Esophagus (tissue), 2 donors: ENCODE data around the gene ANTXR2. TPM values are rescaled to one million over a fixed set of nuclear protein-coding genes. Genes with fewer than 3 reads are reported as not detected.

Experiments
- H3K27ac ChIP-seq, 2 donors: one replicate each; pipeline ENCODE4 v1.5.1; 2013; ENCODE audit warnings: low read depth in 2 of 2, mild to moderate bottlenecking in 2 of 2, inconsistent platforms in 1 of 2, low read length in 1 of 2, moderate library complexity in 1 of 2
- H3K27me3 ChIP-seq, 2 donors: one replicate each; pipeline ENCODE4 v1.6.1; 2013; ENCODE audit warnings: low read length in 2 of 2, control low read depth in 1 of 2, mild to moderate bottlenecking in 1 of 2; ENCODE audit not compliant: insufficient read depth in 2 of 2, control insufficient read depth in 1 of 2
- H3K36me3 ChIP-seq, 2 donors: one replicate each; pipeline ENCODE4 v1.6.1; 2013; ENCODE audit warnings: low read length in 1 of 2; ENCODE audit not compliant: control insufficient read depth in 2 of 2, insufficient read depth in 2 of 2
- H3K4me1 ChIP-seq, 2 donors: one replicate each; pipeline ENCODE4 v1.6.1; 2013; ENCODE audit warnings: low read length in 1 of 2; ENCODE audit not compliant: control insufficient read depth in 2 of 2, insufficient read depth in 2 of 2
- H3K4me3 ChIP-seq, 2 donors: one replicate each; pipeline ENCODE4 v1.5.1; 2013; ENCODE audit warnings: low read length in 2 of 2, mild to moderate bottlenecking in 2 of 2, low read depth in 1 of 2, moderate library complexity in 1 of 2
- H3K9me3 ChIP-seq, 2 donors: one replicate each; pipeline ENCODE4 v1.6.1; 2013; ENCODE audit warnings: mild to moderate bottlenecking in 2 of 2, low read depth in 1 of 2, low read length in 1 of 2, moderate library complexity in 1 of 2; ENCODE audit not compliant: control insufficient read depth in 2 of 2, insufficient read depth in 1 of 2
- WGBS, 2 donors: extraction: QIAGEN DNeasy Blood & Tissue Kit; methylation state at CpG; one replicate each; pipeline ENCODE4 v1.1.7; 2013; 5-methylcytosine and 5-hydroxymethylcytosine counted together
- polyA plus RNA-seq, 2 donors: library from polyadenylated mRNA; stranded (reverse); fragments of 200-250 nt; gene quantifications; one replicate each; pipeline ENCODE4 v1.2.3, GENCODE V29; 2013
- donor health status: healthy with polysubstance abuse.
- donor health status: Bipolar disorder and iron deficiency.

Gene ANTXR2
- polyA plus RNA-seq, 2 donors: 4.0 to 9.6 TPM

DNA sequence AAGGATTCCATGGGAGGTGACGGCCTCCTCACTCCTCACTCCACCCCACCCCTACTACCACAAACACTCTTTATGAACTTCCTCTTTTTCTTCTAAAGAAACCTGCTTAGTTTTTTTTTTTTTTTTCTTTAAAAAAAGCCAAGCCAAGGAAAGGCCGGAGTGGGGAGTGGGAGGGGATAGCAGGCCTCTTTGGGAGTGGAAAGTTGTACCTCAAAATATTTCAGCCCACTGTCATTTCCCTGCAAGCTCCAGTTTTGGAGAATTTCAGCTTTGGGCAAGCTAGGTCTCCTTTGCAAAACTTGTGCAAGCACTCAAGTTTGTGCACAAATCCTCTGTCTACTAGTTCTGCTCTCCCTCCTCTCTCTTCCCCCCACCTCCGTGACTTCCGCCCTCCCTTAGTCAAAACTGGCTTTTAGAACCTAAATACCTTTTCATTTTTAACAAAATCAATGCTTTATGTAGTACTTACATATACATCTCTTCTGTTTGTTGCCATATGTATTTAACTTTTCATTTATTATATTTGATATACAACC is 512 bp upstream of the ANTXR2 start:
- Histone ChIP-seq H3K27me3 (no peaks in the 10 kb centered on the region), H3K36me3 (no peaks in the 10 kb centered on the region), H3K9me3 (no peaks in the 10 kb centered on the region), H3K4me3 (peak overlapping the region; percentile 71 to 84), H3K27ac (peak overlapping the region; percentile 91), H3K4me1 (no peaks in the 10 kb centered on the region)
- WGBS, 2 donors: 31 to 37% methylated on average over 4 of the region's 4 CpGs

DNA sequence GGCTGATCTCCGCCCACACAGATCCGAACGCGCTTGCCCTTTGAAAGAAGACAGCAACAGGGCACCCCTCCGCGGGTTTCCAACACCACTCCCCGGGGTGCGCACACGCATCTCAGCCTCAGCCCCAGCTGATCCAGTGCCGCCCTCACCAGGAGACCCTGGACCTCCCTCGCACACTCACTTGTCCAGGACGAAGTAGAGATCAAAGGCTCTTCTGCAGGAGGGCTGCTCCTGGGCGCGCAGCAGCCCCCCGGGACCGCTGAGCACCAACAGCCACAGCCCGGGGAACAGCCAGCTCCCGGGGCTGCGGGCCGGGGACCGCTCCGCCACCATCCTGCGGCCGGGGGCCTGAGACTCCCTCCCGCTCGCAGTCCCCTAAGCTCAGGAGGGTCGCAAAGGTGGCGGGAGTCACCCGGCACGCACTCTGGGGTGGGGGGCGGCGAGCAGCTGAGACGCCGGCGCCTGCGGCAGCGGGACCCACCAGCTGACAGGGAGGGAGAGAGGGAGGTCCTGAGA is 743 bp downstream of the ANTXR2 start:
- no peaks in the 10 kb centered on the region for H3K36me3 ChIP-seq
- H3K9me3 ChIP-seq: no peaks in the 10 kb centered on the region
- H3K4me1 ChIP-seq: no peaks in the 10 kb centered on the region
- peak overlapping the region; percentile 71 to 84 for H3K4me3 ChIP-seq
- WGBS, 2 donors: 0 to 1% methylated on average over 30 to 37 of the region's 37 CpGs
- peak overlapping the region; percentile 91 for H3K27ac ChIP-seq
- no peaks in the 10 kb centered on the region for H3K27me3 ChIP-seq

GRCh38 chr4:80071604-80072227 is 1.3 kb downstream of the ANTXR2 start:
- Histone ChIP-seq H3K36me3 (no peaks in the 10 kb centered on the region), H3K4me1 (no peaks in the 10 kb centered on the region), H3K9me3 (no peaks in the 10 kb centered on the region), H3K4me3 (peak overlapping the region; percentile 71 to 84), H3K27me3 (no peaks in the 10 kb centered on the region), H3K27ac (peak overlapping the region; percentile 91)
- WGBS, 2 donors: 15 to 19% methylated on average over 15 of the region's 15 CpGs

DNA sequence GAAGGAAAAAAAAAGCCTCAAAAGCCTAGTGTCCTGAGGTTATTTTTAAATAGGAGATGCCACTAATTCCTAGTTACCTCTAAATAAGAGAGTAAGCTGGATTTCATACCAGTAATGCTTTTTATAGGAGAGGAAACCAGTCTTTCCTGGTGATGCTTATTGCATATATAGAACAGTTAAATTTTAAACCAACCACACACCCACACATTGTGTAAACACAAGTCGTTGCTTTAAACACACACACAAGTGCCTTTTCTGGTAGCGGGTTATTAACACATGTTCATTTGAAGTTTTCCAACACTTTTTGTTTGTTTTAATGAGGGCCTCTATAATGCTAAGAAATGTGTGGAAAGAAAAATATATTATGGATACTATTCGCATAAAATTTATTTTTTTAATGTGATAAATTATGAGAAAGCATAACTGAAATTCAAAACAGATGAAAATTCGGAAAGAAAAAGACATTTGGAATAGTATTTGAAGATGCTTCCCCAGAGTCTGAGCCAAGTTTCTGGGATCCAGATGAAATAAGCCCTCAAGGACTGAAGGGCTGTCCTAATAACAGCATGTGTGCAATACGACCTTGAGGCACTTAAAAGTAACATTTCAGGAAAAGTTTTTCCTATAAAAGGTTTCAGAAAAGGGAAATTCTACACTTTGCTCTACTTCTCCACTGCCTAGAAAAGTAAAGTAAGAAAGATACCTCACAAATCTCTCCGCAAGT is 2.0 kb downstream of the ANTXR2 start:
- Histone ChIP-seq H3K27me3 (no peaks in the 10 kb centered on the region), H3K9me3 (no peaks in the 10 kb centered on the region), H3K36me3 (no peaks in the 10 kb centered on the region), H3K27ac (no peak overlapping the region), H3K4me1 (no peaks in the 10 kb centered on the region), H3K4me3 (peak overlapping the region in 1 of 2 donors; percentile 71)
- 43 to 51% methylated on average over 6 of the region's 6 CpGs for whole genome bisulfite sequencing, 2 donors

DNA sequence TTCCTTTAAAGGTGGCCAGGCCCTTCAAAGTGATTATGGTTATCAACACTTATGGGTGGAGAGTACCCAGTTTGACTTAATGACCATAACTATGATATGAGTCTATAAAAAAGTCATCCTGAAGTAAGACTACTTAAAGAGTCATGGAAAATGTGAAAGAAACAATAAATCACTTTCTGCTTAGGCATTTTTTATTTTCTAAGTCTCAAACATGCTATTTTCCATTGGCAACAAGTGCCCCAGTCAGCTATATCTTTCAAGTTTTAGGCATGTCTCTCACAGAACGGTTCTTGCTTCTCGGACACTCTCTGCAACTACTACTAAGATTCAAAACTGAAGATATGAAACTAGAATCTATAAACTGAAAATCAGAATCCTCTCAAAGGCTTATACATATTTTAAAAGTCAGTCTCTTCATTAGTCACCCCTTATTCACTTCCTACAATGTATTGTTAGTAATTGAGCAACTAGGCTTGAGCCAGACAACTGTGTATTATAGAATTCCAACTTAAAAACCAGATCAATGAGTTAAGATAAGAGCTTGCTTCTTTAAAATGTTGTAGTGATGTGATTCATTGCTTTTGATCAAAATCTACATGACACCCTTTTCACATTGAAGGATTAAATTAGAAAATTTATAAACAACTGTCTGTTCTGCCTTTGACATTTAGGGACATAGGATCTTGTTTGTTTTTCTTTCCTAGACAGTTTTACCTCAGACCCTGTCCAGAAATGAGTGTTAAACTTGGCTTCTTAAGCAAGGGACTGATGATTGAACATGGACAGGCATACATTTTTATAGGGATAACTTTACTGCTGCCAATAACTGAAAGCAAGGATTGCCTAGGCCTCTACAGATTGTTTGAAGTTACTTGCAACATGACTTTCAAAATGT is 2.9 kb downstream of the ANTXR2 start:
- Histone ChIP-seq H3K27me3 (no peaks in the 10 kb centered on the region), H3K9me3 (no peaks in the 10 kb centered on the region), H3K4me1 (no peaks in the 10 kb centered on the region), H3K4me3 (peak overlapping the region in 1 of 2 donors; percentile 71), H3K27ac (no peak overlapping the region), H3K36me3 (no peaks in the 10 kb centered on the region)
- 73 to 74% methylated on average over 2 of the region's 2 CpGs for WGBS, 2 donors

- no peaks in the 10 kb centered on the region for H3K36me3 ChIP-seq
- no peak overlapping the region for H3K4me3 ChIP-seq
- WGBS, 2 donors: 78 to 81% methylated on average over 5 of the region's 5 CpGs
- no peaks in the 10 kb centered on the region for H3K9me3 ChIP-seq
- H3K4me1 ChIP-seq: no peaks in the 10 kb centered on the region
- no peaks in the 10 kb centered on the region for H3K27me3 ChIP-seq
- H3K27ac ChIP-seq: no peak overlapping the region
Measured at GRCh38 chr4:80069108-80069836, 3.8 kb downstream of the ANTXR2 start.

DNA sequence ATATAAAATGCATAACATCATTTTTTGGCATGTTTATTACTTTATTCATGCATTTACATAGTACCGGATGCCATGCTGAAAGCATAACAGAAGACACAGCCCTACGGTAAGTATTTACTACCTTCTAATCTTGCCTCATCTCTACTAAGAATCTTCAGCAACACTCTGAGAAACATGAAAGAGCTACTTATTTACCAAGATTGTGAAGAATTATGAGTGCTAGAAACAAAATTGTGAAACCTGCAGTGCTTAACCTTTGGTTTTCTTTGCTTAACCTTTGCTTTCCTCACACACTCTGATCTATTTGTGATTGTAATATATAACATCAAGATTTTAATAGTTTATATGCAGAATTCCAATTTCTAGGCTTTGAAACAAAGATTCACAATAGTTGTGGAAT is 7.4 kb downstream of the ANTXR2 start:
- Histone ChIP-seq H3K4me1 (no peaks in the 10 kb centered on the region), H3K27me3 (no peaks in the 10 kb centered on the region), H3K4me3 (no peak overlapping the region), H3K27ac (no peak overlapping the region), H3K36me3 (no peaks in the 10 kb centered on the region), H3K9me3 (no peaks in the 10 kb centered on the region)
- WGBS, 2 donors: 92 to 97% methylated on average over 2 of the region's 2 CpGs

GRCh38 chr4:80062527-80062926 is 10.5 kb downstream of the ANTXR2 start:
- Histone ChIP-seq H3K4me3 (no peak overlapping the region), H3K36me3 (no peaks in the 10 kb centered on the region), H3K4me1 (no peaks in the 10 kb centered on the region)

DNA sequence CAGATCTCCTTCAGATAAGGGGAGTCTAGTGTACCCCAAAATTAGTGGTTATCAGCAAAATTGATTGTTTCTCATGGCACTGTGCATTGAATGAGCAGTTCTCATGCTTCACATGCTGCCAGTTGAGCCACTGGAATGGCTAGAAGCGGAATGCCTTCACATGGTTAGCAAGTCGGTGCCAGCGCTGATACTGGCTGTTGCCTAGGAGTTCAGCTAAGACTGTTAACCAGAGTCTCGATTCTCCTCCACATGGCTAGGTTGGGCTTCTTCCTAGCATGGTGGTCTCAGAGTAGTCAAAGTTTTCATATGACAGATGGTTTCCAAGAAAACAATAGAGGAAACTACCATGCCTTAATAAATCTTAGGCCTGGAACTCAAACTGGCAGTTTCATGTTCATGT is 12.2 kb downstream of the ANTXR2 start:
- WGBS, 2 donors: 96% methylated on average over 4 of the region's 4 CpGs
- no peaks in the 10 kb centered on the region for H3K36me3 ChIP-seq
- no peaks in the 10 kb centered on the region for H3K9me3 ChIP-seq
- H3K4me3 ChIP-seq: no peak overlapping the region
- H3K27ac ChIP-seq: no peak overlapping the region
- no peaks in the 10 kb centered on the region for H3K4me1 ChIP-seq
- H3K27me3 ChIP-seq: no peaks in the 10 kb centered on the region

More at GRCh38 chr4:80062527-80062926, 10.5 kb downstream of the ANTXR2 start:
- H3K9me3 ChIP-seq: no peaks in the 10 kb centered on the region
- H3K27me3 ChIP-seq: no peaks in the 10 kb centered on the region
- H3K27ac ChIP-seq: peak overlapping the region in 1 of 2 donors; percentile 13
- 77 to 79% methylated on average over 3 of the region's 3 CpGs for WGBS, 2 donors
